Measurements from ENCODE around the gene EVA1C. TPM values are rescaled to one million over a fixed set of nuclear protein-coding genes. Genes with fewer than 3 reads are reported as not detected.

EVA1C gene
- total RNA-seq, 1 donor from 2014 or later = 0.38 TPM

DNA sequence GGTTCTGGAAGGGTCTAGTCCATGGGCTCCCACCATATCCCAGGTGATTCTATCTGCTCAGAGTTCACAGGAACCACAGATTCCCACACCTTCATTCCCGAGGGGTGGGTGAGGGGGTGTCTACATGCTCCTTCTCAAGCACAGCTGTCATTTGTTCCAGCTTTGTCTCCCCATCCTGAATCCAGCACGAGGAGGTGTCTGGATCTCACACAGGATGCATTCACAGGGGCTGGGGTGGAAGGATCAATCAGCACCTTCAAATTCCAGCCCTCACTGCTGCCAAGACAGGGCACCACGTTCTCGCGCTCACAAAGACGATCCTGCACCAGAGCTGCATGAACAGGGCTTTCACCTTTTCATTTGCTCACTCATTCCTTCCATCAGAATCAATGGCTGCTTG is 120.1 kb downstream of the EVA1C start:
- Mint-ChIP-seq H3K27ac (no peak overlapping the region), H3K4me1 (no peaks in the 10 kb centered on the region), H3K9me3 (no peaks in the 10 kb centered on the region), H3K4me3 (no peak overlapping the region), H3K36me3 (ENCODE audit: low read depth) (no peaks in the 10 kb centered on the region), H3K27me3 (peaks cover 10% of the 10 kb centered on the region)
- ChIA-PET CTCF (no interaction called here), POLR2A (no interaction called here)
- ATAC-seq (ENCODE audit: low read depth) (no peak), DNase-seq (no peak)
- TF ChIP-seq, protein P1, sequence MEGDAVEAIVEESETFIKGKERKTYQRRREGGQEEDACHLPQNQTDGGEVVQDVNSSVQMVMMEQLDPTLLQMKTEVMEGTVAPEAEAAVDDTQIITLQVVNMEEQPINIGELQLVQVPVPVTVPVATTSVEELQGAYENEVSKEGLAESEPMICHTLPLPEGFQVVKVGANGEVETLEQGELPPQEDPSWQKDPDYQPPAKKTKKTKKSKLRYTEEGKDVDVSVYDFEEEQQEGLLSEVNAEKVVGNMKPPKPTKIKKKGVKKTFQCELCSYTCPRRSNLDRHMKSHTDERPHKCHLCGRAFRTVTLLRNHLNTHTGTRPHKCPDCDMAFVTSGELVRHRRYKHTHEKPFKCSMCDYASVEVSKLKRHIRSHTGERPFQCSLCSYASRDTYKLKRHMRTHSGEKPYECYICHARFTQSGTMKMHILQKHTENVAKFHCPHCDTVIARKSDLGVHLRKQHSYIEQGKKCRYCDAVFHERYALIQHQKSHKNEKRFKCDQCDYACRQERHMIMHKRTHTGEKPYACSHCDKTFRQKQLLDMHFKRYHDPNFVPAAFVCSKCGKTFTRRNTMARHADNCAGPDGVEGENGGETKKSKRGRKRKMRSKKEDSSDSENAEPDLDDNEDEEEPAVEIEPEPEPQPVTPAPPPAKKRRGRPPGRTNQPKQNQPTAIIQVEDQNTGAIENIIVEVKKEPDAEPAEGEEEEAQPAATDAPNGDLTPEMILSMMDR (IDR thresholded peaks at IDR 0.05) = no peak
- intact Hi-C loops (cut with micrococcal nuclease) = no loop called here

DNA sequence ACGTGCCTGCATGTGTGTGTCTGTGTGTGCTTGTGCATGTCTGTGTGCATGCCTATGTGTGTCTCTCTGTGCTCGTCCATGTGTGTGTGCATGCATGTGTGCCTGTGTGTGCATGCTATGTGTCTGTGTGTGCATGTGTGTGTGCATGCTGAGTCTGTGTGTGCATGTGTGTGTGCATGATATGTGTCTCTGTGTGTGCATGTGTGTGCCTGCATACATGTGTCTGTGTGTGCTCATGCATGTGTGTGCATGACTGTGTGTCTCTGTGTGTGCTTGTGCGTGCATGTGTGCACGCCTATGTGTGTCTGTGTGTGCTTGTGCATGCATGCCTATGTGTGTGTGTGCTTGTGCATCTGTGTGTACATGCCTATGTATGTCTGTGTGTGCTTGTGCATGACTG is 120.5 kb downstream of the EVA1C start:
- intact Hi-C loops (cut with micrococcal nuclease) = no loop called here
- Mint-ChIP-seq H3K4me1 (no peaks in the 10 kb centered on the region), H3K27ac (no peak overlapping the region), H3K27me3 (peaks cover 10% of the 10 kb centered on the region), H3K4me3 (no peak overlapping the region), H3K9me3 (no peaks in the 10 kb centered on the region), H3K36me3 (ENCODE audit: low read depth) (no peaks in the 10 kb centered on the region)
- ChIA-PET POLR2A (no interaction called here), CTCF (no interaction called here)
- DNase-seq (no peak), ATAC-seq (ENCODE audit: low read depth) (no peak)
- TF ChIP-seq, protein P1 (IDR thresholded peaks at IDR 0.05) = no peak

DNA sequence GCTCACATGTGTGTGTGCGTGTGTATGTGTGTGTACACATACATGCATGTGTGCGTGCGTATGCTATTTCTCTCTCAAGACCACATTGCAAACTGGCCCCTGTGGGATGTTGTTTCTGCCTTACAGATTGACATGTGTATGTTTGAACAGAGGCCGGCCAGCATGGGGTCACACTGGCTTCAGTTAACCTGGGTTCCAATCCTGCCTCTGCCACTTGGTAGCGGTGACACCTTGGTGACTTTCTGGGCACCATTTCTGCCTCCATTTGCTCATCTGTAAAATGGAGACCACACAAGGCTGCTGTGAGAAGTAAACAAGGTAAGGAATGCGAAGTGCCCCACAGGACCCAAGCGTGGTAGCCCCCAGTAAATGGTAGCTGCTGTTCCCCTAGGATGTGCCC is 121.1 kb downstream of the EVA1C start:
- intact Hi-C loops (cut with micrococcal nuclease) = no loop called here
- no peak overlapping the region for H3K4me3 Mint-ChIP-seq
- peaks cover 13% of the 10 kb centered on the region for H3K27me3 Mint-ChIP-seq
- H3K27ac Mint-ChIP-seq = no peak overlapping the region
- no peak for DNase-seq
- H3K9me3 Mint-ChIP-seq = no peaks in the 10 kb centered on the region
- no peak for ATAC-seq (ENCODE audit: low read depth)
- POLR2A ChIA-PET = no interaction called here
- TF ChIP-seq, protein P1 (IDR thresholded peaks at IDR 0.05) = no peak
- no peaks in the 10 kb centered on the region for H3K4me1 Mint-ChIP-seq
- CTCF ChIA-PET = interaction anchor here (0.6 kb wide), 1 partner anchor 573 kb away, joined by 3 read pairs; no protein-coding TSS in a partner anchor
- H3K36me3 Mint-ChIP-seq (ENCODE audit: low read depth) = no peaks in the 10 kb centered on the region

DNA sequence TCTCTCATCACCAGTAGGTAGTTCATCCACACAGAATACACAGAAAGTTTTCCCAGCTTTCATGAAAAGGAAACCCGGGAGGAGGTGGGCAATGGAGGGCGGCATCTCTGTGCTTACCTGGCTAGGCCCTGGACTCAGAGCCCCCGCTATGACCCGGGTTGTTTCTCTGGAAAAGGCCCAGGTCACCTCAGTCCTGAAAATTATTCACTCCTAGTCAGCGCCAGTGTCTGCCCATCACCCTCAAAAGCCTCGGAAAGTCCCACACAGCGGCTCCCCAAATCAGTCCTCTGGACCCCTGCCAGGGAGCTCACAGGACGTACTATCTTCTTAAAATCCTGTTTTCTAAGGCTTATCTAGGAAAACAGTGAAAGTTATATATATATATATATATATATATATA is 121.6 kb downstream of the EVA1C start:
- no peak for DNase-seq
- CTCF ChIA-PET = interaction anchor here (0.6 kb wide), 1 partner anchor 573 kb away, joined by 3 read pairs; no protein-coding TSS in a partner anchor
- no peak for ATAC-seq (ENCODE audit: low read depth)
- POLR2A ChIA-PET = no interaction called here
- H3K36me3 Mint-ChIP-seq (ENCODE audit: low read depth) = no peaks in the 10 kb centered on the region
- no peaks in the 10 kb centered on the region for H3K4me1 Mint-ChIP-seq
- TF ChIP-seq, protein P1 (IDR thresholded peaks at IDR 0.05) = no peak
- no peaks in the 10 kb centered on the region for H3K9me3 Mint-ChIP-seq
- no peak overlapping the region for H3K27ac Mint-ChIP-seq
- H3K27me3 Mint-ChIP-seq = peaks cover 17% of the 10 kb centered on the region
- H3K4me3 Mint-ChIP-seq = no peak overlapping the region
- intact Hi-C loops (cut with micrococcal nuclease) = no loop called here

DNA sequence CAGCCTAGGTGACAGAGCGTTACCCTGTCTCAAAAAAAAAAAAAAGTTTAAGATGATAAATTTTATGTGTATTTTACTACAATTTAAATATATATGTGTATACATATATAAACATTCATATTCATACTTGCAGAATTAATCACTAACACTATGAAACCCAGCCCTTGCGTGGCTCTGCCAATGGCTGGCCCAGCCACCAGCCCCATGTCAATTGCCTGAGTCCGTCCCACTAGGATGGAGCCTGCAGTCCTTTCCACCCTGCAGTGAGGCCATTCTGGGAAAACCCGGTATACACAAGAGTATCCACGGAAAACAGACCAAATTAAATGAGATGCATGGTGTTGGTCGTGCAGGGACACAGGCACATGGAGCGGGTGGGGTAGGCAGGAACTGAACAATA is 123.1 kb downstream of the EVA1C start:
- DNase-seq = no peak
- H3K27me3 Mint-ChIP-seq = peaks cover 18% of the 10 kb centered on the region
- H3K9me3 Mint-ChIP-seq = no peaks in the 10 kb centered on the region

More for the DNA sequence above, 123.1 kb downstream of the EVA1C start:
- intact Hi-C loops (cut with micrococcal nuclease) = no loop called here
- H3K27ac Mint-ChIP-seq = no peak overlapping the region
- H3K4me1 Mint-ChIP-seq = no peaks in the 10 kb centered on the region
- H3K4me3 Mint-ChIP-seq = no peak overlapping the region
- TF ChIP-seq, protein P1 (IDR thresholded peaks at IDR 0.05) = no peak
- ChIA-PET CTCF (no interaction called here), POLR2A (no interaction called here)
- no peak for ATAC-seq (ENCODE audit: low read depth)
- no peaks in the 10 kb centered on the region for H3K36me3 Mint-ChIP-seq (ENCODE audit: low read depth)
